HL-60/S4 (cell line): ENCODE results near the gene FGFR3.
"Not testable (repeated sequence)": the region's sequence is repeated elsewhere in the genome, so short reads cannot be mapped to it uniquely, and the experiment has no call there.

Source experiments
- in situ Hi-C: fragments of 300-500 bp; cut with MboI; formaldehyde crosslinking; loops from 2 replicates; pipeline ENCODE4 v1.14.3; 2022; ENCODE audit warnings: low sequenced_read_pairs

FGFR3 gene

DNA sequence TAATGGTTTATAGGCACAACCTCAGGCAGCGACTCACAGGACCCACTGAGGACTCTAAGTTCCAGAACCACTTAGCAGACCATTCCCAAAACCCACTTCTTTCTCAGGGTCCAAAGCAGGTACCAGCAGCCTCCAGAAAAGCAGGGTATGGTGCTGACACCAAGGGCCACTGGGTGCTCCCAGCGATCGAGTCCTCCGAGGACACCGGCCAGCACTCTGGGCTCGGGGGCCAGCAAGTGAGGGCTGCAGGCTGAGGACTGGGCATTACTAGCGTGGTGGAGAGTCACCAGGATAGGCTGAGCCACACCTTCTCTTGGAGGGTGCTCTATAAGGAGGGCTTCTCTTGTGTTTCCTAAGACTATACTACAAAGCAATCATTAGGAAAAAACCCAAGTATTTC is 43.6 kb downstream of the FGFR3 start:
- in situ Hi-C loops: no loop called here

DNA sequence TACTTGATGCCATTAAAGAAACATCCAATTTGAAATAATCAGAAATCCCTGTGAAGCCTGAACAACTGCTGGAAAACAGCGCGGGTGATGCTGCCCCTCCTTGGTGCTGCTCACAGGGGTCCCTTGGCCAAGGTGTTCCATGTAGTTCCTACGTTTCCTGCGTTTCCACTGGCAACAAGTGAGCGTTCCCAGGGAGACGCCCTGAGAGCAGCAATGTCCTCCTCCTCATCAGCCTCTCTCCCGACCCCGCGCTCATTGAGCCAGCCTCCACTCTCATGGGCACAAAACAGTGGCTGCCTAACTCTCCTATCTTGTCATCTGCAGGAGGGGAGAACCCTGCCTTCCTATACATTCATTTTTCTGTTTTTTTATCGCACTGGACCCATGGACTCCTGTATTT is 44.0 kb downstream of the FGFR3 start:
- in situ Hi-C loops: no loop called here

DNA sequence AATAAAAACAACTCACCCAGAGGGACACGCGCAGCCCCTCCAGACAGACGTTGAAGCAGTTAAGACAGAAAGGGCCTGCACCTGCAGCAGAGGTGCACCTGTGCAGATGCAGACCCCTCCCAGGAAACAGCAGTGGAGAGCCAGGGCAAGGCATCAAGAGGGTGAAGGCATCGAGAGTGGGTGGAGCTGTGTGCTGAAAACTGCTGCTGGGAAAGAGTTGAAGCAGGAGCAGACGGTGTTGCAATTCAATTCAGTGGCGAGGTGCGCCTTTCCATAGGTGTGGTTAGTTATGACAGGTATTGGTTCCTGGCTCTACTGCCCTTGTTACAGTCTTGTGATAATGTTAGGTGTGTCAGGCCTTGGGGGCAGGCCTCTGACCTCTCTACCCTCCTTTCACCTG is 46.2 kb downstream of the FGFR3 start:
- in situ Hi-C loops: no loop called here

DNA sequence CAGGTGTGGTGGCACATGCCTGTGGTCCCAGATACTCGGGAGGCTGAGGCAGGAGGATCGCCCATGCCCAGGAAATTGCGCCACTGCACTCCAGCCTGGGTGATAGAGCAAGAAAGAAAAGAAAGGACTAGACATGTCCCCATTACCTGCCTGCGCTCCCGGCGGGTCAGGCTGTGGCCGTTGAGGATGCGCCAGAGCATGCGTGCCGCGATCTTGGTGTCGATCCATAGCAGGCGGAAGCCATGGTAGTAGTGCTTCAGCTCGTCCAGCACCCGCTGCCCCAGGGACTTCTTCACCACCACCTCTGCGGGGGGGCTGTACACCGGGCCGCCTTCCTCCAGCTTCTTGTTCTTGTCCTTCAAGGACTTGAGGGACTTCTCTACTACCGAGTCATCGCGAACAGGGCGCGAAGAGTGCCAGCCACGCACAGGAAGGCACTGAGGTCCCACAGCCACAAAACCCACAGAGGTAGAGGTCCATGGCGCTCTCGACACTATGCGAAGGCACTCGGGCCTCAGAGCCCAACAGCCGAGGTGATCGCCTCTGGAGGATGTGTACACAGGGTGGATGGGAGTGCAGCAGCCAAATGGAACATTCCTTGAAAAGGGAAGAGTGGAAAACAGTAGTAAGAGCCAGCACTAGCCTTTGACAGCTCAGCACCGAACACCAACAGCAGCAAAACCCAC is 48.3 kb downstream of the FGFR3 start:
- in situ Hi-C loops: no loop called here

DNA sequence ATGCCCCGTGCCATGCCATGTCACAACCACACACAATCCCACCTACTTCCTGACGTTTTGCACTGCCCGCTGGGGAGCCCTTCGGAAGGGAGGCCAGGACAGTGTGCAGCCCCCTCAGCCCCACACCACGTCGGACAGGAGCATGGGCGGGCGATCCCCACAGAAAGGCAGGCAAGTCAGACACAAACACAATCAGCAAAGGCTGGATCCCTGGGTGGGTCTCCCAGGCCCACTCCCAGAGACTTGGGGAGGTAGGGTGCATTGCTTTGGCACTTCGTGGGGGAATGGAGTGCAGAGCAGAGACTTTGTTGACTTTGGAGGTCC is 48.8 kb downstream of the FGFR3 start:
- in situ Hi-C loops: no loop called here

DNA sequence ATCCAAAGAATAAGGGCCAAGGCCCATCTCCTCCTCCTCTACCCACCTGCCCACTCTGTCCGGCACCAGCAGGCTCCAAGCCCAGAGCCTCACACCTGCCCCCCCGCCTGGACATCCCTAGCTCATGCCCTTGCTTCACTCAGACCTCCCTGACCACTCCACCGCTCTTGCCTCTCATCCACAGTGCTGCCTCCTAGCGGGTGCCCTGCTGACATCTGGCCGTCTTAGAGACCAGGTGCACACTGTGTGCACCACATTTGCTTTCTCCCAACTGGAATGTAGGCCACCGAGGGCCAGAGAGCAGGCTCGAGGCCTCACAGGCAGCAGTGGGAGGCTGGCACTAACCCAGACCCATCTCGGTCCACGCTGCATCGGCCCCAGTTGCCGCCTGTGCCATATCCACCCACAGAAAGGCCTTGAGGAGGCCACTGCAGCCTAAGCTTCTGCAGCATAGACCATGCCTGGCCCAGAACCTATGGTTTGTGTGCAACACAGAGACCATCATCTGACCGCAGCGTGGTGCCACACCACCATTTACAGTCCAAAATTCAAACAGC is 49.3 kb downstream of the FGFR3 start:
- in situ Hi-C loops: no loop called here

DNA sequence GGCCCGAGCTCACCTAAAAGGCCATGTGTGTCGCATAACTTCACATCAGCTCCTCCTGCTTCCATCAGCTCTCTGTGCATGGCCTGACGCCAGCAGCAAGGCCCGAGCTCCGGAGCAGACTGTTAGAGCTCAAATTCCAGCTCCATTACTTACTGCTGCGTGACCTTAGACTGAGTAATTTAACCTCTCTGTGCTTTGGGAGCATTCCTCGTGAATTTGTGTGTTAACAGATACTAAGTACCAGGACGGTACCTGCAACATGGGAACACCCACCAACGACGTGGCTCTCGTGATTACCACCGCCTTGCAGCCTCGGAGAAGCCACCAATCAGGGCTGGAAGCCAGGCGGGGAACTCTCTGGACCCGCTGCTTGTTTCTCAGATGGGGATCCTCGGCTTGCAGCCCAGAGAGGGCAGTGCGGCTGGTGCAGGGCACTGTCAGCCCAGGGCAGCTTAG is 49.9 kb downstream of the FGFR3 start:
- in situ Hi-C loops: no loop called here

DNA sequence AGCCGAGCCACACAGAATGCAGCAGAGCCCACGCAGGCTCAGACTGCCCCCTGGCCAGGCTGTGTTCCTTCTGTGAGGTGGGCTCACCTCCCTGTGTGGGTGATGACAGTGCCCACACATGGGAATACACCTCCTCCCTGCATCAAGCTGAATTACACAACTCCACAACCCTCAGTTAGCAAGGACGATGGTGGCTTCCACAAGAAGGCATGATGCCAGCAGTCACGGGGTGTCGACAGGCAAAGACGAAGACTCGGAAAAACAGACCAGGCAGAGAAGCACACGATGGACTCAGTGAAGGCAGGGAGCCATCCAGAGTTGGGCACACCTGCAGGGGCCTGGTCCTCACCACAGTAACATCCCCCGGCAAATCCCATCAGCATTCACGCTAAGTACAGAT is 50.8 kb downstream of the FGFR3 start:
- in situ Hi-C loops: no loop called here

DNA sequence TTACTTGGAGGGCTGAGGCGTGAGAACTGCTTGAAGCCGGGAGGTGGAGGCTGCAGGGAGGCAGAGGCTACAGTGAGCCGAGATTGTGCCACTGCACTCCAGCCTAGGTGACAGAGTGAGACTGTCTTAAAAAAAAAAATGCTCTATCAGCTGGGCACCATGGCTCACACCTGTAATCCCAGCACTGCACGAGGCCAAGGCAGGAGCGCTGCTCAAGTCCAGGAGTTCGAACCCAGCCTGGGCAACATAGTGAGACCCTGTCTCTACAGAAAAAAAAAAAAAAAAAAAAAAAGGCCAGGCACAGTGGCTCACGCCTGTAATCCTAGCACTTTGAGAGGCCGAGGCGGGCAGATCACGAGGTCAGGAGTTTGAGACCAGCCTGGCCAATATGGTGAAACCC is 51.5 kb downstream of the FGFR3 start:
- in situ Hi-C loops: not testable (repeated sequence)

DNA sequence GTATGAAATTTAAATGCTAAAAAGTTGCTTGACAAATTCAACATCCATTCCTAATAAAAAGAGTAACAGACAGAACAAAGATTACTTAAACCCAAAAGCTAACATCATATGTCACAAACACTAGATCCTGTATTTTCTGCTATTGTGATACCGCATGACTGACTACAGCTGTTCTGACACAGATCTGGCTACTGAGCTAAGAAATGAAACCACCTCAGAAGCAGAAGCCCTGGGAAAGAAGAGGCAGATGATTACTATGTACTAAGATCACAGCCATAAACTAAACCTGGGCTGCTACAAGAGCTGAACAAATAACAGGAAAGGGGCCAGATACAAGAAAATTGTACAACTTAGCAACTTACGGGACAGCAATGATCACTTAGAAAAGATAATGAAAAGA is 53.5 kb downstream of the FGFR3 start:
- in situ Hi-C loops: no loop called here

DNA sequence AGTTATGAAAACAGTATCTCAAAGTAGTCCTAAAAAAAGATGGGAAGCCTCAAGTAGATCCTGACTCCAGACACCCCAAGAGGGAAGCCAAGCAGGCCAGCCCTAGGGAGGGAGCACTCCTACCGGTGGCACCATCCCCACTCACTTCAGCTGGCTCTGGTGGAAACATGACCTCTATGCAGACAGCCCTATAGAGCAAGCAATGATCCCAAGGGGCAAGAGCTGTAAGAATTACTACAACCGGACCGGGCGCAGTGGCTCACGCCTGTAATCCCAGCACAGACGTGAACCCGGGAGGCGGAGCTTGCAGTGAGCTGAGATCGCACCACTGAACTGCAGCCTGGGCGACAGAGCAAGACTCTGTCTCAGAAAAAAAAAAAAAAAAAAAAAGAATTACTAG is 57.2 kb downstream of the FGFR3 start:
- in situ Hi-C loops: no loop called here

DNA sequence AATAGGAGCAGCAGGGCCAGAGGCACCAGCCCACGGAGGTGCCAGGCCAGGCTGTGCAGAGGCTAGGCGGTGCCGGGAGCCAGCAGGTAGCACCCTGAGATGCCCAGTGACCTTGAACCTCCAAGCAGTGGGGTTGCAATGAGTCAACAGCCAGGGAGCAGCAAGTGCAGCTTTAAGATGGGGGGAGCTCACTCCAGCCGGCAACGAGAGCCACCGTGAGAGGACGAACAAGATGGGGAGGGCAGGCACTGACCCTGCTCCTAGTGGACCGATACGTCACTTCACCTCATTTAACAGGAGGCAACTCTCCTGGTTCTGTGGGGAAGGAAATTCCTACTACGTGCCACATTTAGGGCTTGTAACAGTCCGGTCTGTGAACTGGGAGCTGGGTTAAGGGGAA is 58.1 kb downstream of the FGFR3 start:
- in situ Hi-C loops: no loop called here

DNA sequence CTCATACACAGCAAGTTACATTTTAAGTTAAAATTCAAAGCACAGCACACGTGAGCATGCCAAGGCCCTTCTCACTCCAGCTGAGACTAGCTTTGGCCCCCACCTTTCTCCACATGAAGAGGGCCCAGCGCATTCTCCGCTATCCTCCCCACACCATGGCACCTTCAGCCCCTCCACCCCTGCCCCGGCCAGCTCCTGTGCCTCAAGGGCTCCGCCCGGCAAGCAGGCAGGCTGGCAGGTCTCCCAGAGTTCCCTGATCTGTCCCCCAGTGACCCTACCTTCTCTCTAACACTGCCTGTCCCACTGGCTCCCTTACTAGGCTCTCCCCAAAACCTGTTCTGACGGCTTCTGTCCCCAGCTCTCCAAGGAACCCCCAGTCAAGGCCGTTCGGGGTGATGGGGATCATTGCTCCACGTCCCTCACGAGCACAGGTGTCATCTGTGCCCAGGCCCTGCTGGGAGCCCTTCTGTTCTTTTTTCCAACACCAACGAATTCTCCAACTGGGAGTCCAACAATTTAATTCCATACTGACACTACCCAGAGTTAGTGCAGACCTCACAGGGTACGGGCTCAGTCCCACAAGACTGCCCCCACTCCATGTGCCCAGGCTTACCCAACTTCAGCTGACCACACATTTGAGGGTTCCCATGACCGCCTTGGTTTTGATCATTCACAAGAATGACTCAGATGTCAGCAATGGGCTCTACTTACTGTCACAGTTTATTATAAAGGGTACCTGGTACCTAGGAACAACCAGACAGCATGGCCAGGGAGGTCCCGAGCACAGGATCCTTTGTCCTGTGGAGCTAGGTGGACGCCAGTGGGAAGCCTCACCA is 58.7 kb downstream of the FGFR3 start:
- in situ Hi-C loops: no loop called here

DNA sequence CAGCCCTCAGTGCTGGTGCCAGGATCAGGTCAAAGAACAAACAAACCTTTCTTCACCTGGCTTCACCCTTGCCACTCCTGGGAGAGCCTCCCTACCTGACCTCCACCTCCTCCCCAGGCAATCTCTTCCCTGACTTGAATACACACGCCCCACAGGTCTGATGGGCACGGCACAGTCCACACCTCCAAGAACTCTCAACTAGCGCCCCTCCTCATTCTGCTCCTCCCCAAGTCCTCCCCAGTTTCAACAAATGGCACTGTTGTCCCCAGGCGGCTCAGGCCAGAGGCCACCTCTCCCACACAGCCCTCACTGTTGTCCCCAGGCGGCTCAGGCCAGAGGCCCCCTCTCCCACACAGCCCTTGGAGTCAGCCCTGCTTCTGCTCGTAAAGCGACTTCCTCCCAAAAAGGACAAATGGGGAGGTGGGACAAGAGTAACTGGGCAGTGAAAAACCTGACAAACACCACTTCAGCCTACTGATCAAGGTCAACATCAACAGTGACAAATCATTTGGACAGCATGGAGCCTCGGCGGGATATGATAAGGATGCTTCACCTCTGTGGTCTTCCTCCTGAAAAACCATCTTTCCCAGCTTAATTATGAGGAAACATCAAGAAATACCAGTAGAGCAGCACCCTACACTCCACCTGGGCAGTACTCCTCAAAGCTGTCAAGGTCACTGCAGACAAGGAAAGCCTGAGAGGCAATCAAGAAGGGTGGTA is 60.0 kb downstream of the FGFR3 start:
- in situ Hi-C loops: no loop called here

DNA sequence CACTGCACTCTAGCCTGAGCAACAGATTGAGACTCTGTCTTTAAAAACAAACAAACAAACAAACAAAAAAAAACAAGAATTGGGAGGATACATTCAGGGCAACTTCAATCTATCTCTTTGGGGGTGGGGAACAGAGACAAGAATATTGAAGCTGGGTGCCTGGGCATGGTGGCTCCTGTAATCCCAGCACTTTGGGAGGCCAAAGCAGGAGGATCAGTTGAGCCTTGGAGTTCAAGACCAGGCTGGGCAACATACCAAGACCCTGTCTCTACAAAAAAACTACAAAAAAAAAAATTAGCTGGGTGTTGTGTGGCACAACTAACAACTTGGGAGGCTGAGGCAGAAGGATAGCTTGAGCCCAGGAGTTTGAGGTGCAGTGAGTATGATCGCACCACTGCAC is 61.7 kb downstream of the FGFR3 start:
- in situ Hi-C loops: no loop called here

DNA sequence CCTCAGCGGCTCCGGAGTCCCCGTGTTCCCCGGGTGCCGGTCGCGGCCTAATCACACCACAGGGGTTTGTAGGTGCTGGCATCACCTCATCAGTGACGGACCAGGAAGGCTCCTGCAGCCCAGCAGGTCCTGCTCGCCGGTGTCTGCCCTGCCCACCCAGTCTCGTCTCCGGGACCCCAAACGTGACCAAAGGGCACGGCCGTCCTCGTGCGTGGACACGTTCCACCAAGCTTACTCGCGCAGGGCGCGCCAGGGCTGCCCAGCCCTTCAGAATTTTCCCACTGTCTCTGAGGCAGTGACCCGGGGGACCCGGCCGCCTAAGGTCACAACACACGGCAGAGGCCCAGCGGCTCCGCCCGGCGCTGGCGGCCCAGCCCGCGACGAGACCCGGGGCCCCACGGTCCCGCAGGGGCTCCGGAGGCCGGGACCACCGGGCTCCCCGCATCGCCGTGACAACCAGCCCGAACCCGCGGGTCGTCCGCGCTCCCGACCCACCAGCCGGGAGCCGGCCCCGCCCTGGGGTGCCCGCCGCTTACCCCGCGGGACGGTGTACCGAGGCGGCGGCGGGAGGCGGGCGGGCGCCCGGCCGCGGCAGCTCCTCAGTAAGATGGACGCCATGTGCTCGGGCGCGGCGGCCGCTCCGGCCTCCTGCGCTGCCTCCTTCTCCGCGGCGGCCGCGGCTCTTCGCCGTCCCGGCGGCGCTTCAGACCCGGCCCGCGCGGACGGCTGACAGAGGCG is 62.4 kb downstream of the FGFR3 start:
- in situ Hi-C loops: no loop called here

DNA sequence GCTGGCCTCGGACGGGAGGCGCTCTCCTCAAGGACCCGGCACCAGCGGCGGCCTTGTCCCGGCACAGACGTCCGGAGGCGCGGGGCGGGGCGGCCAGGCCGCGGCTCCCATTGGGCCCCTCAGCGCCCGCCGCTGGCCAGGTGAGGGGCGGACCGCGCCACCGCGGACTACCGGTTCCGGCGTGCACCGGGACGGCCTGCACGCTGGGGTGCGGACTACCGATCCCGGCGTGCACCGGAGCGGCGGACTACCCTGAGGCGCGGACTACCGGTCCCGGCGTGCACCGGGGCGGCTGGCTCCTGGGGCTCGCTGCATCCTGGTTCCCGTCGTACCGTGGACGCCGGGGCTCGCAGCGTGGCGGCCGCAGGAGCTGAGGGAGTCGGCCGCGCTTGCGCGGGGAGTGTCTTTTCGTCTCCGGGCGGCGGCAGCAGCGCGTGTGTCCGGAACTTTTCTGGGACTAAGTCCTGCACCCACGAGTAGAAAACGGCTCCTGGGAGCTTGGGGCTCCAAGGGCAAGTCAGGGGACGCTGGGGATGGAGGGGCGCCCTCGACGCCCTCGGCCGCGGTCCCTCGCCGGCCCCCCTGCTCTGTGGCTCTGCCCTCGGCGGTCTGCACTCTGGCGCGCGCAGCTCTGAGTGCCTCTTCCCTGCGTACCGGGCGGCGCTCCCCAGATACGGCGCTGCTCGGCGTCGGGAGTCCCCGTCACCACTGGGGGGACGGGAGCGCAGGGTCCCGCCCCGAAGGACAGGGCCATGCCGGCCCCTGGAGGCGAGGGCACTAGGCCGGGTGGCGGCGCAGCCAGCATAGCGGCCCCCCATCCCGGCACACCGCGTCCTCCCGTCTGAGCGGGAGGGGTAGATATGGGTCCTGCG is 63.2 kb downstream of the FGFR3 start, which contains the start of gene LETM1:
Gene LETM1 (minus strand): TSS at position 86 of the 872 bp plus-strand sequence. CDS start 206 bp downstream, outside the sequence.
- in situ Hi-C loops: no loop called here

DNA sequence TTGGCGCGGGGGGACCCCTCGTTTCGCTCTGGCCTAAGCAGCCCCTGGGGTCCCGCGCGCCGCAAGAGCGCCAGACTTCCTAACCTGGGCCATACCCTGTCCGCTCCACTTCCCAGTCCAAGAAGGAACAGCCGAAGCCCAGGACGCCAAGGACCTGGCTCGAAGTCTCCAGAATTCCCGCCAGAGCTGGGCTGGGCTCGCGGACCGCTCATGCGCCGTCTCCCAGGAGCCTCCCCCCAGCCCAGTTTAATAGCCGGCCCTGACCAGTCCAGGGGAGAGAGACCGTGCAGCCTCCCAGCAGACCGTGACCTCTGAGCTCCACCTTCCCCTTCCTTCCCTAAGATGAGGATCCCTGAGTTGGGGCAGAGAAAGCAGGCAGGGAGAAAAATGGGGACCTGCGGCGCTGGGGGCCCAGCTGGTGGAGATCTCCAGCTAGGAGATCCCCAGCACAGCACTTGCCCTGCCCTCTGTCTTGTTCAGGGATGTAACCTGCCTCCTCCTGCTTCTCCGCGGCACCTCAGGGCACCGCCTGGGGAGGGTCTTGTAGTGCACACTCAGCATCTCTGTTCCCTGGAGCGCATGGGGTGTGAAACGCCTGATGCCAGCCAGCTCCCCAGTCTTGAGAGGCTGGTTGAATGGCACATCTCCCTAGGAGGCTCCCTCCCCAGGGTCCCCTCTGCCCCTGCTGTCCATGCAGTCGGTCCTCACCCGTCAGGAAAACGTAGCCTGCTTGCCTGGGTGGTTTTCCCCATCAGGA is 64.0 kb downstream of the FGFR3 start:
- in situ Hi-C loops: no loop called here

DNA sequence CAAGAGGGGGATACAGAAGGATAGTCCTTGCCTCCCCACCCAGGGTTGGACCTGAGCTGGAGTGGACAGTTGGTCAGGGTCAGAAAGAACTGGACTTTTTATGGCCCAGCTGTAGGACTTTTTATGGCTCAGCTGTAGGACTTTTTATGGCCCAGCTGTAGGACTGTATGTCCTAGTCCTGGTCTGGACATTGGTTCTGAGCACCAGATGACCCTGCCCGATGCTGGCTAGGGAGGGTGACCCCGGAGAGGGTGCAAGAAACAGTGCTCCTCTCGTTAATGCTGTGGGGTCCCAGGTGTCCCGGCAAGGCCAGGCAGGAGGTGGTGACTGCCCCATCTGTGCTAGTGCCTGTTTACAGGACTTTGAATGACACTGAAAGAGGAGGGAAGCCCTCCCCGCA is 64.8 kb downstream of the FGFR3 start:
- in situ Hi-C loops: no loop called here
